HG03045 (cell line): ENCODE results near the gene SGSM1.
"Not testable (repeated sequence)": the region's sequence is repeated elsewhere in the genome, so short reads cannot be mapped to it uniquely, and the experiment has no call there.

Experiments
- ATAC-seq: cut with Tn5 transposase; IDR thresholded peaks from one replicate; pipeline ENCODE4 v1.9.1; 2021; ENCODE audit warnings: mild to moderate bottlenecking, moderate library complexity; ENCODE audit not compliant: unreplicated experiment

The SGSM1 gene

DNA sequence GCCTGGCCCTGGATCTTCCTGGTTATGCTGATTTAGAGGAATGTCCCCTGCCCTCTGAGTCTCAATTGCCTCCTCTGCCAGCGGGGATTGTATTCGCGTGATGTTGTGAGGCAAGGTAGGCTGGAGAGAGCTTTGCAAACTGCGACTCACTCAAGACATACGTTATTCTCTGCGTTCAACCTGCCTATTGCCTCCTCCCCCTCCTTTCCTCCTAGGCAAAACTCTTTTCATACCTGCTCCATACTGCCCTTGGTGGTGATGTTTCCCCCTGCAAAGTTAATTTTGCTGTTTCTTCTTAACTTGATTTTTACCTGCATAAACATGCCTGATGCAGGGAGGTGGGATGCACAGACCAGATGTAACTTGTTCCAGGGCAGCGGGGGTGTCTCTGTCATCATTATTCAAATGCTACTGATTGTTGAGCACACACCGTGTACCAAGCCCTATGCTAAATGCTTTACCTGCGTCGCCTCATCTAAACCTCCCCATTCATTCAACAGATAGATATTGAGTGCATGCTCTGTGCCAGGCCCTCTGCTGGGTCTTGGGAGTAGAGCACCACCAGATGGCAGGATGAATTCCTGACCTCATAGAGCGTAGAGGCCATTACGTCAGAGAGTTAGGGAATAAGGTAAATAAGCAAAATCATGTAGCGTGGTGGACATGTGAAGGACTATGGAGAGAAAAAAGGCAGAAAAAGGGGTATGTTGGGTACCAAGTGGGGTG lies 29.0 kb downstream of the SGSM1 start:
- no peak for ATAC-seq

DNA sequence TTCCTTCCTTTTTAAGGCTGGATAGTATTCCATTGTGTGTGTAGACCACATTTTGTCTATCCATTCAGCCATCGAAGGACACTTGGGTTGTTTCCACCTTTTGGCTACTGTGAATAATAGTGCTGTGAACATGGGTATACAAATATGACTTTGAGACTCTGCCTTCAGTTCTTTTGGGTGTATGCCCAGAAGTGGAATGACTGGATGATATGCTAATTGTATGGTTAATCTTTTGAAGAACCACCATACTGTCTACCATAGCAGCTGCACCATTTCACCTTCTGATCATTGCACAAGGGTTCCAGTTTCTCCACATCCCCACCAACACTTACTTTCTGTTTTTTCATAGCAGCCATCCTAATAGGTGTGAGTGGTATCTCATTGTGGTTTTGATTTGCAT lies 30.3 kb downstream of the SGSM1 start:
- ATAC-seq = no peak

DNA sequence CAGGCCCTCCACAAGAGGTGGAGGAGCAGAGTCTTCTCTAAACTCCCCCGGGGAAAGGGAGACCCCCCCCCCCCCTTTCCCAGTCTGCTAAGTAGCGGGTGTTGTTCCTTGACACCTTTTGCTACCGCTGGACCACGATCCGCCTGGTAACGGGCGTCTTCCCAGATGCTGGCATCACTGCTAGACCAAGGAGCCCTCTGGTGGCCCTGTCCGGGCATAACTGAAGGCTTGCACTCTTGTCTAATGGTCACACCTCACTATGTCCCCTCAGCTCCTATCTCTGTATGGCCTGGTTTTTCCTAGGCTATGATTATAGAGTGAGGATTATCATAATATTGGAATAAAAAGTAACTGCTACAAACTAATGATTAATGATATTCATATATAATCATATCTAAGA lies 31.5 kb downstream of the SGSM1 start:
- ATAC-seq = not testable (repeated sequence)

DNA sequence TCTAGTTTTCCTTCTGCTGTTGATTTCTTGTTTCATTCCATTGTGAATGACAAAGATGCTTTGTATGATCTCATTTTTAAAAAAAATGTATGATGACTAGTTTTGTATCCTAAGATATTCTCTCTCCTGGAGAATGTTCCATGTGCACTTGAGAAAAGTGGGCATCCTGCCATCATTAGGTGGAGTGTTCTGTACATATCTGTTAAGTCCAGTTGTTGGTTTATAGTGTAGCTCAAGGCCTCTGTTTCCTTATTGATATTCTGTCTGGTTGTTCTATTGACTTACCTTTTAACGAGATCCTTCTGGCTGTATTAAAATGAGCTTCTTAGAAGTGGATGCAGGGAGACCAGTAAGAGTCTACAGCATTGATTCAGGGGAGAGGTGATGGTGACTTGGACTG lies 35.2 kb downstream of the SGSM1 start:
- no peak for ATAC-seq

DNA sequence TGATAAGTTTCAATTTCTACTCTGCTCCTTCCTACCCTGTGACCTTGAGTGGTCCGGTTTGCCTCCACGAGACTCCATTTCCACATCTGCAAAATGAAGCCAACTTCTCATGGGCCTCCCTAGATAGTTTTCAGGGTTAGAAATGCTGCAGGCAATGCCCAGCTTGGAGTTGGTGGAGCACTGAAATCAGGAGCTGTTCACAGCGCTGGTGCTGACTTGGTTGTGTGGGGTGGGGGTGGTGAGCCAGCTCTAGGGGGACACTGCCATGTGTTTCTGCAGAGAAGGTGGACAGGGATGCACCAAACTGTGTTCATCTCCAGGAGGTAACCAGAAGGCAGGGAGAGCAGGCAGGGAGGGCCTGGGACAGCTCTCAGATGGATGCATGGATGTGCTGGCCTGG lies 37.0 kb downstream of the SGSM1 start:
- ATAC-seq = no peak

DNA sequence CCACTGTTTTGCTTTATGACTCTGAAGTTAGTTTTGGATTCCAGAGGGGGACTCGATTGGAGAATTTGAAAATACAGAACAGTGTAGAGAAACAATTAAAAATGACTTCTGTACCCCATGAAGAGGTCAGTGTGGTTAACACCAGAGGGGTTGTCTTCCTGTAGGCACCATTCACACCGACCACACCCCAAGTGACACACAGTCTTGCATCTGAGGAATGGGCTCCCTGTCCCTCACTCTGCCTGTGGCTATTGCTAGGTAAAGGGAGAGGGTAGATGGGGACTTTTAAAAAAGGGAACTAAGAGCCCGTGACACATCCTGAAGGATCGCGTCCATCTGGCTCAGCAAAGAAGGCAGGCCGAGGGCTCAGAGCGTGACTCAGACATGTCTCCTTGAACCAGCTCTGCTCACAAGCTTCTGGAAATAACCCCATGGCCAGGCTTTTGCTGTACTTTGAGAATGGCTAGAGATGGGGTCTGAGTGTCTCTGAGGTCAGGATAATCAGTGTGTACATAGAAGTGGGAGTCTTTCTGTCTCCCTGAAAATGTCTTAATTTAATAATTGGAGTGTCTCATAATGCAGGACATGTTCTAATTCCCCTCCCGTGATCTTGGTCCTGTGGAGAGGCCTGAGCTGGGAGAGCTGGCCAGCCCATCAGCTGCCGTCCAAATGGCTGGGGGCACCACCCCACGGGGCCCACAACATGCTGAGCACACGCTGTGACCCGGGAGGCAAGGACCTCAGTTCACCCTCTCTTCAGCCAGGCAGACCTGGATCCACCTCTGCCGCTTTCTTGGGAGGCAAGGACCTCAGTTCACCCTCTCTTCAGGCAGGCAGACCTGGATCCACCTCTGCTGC lies 39.3 kb downstream of the SGSM1 start:
- no peak for ATAC-seq

DNA sequence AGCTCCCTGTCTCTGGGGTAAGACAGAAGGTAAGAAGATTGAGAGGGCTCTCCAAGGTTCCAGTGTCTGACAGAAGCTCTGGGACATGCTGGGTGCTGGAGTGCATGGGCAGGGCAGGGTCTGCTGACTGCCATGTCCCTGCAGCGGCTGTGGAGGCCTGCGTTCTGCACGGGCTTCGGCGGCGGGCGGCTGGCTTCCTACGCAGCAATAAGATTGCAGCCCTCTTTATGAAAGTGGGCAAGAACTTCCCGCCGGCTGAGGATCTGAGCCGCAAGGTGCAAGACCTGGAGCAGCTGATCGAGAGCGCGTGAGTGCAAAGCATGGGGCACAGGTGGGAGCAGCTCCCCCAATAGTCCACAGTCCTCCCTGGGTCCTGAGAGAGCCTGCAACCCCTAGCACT lies 41.5 kb downstream of the SGSM1 start:
- no peak for ATAC-seq

DNA sequence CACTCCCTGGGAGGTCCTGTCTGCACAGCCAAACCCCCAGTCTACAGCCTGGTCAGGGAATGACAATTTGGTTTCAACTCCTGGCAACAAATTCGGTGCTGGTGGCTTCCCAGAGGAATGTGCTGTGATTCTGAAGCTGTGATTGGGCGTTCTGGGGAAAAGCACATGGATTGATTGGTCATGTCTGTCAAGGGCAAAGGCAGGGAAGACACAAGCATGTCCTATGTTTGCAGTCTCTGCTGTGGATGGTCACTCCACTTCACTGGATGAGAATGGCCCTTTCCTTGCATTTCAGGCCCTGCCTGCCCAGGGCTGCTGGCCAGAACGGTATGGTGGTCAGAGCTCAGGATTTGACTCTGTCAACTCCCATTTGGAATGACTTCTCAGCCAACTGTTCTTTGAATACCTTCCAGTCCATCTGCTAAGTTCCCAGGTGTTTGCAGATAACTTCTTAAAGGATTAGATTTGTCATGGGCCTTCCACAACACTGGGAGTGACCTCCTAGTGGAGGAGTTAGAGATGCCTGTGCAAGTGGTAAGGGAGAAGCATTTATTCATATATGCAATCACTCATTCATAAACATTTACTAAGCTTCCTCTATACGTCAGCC lies 42.7 kb downstream of the SGSM1 start:
- no peak for ATAC-seq

DNA sequence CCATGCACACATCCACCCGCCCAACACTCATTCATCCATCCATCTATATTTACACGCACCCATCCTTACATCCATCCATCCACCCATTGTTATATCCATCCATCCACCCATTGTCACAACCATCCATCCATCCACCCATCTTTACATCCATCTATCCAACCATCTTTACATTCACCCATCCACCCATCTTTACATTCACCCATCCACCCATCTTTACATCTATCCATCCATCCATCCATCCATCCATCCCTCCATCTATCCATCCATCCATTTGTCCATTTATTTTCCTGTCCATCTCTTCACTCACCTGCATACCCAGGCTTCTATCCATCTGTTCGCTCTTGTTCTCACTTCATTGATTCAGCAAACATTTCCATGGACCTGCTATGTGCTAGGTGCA lies 49.8 kb downstream of the SGSM1 start:
- ATAC-seq = no peak

DNA sequence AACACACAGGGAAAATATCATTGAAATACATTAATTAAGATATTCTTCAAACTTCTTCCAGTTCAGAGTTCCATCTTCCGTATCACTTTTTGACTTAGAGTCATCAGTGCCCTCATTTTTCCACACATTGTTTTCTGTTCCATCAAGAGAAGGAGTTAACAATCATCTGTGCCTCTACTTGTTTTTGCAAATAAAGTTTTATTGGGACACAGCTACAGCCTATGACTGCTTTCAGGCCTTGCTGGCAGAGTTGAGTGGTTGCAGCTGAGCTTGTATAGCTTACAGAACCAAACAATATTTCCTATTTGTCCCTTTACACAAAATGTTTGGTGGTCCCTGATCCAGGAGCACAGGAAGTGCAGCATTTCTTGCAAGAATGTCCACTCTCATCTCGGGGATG lies 51.6 kb downstream of the SGSM1 start:
- ATAC-seq = no peak

DNA sequence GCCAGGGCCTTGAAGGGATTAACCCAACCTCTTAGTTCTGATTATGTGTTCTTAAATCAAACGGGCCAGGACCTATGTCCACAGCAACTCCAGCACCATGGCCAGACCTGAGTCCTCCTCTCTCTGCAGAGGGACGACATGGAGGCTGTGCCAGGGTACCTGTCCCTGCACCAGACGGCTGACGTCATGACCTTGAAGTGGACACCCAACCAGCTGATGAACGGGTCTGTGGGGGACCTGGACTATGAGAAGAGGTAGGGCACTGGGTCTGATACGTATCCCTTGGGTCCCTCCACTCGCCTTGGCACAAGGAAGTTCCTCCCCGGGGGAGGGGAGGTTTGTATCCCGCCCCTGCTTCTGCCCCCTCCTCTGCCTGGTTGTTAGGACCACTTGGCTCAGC lies 53.6 kb downstream of the SGSM1 start:
- ATAC-seq = no peak

DNA sequence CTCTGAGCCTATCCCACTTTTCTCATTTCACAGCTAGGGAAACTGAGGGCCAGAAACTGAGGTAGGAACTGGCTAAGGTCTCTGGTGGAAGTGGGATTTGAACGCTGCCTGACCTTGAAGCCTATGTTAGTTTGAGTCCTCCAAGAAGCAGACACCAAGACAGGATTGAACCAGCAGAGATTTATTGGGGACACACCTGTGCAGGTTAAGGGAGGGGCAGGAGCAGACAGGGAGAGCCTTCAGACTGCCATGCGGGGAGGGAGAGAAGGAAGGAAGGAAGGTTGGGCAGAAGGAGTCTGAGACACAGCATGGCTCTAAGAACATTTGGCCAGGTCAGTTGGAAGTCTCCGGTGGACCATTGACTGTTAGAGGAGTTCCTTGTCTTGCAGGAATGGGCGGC lies 59.5 kb downstream of the SGSM1 start:
- ATAC-seq = no peak

DNA sequence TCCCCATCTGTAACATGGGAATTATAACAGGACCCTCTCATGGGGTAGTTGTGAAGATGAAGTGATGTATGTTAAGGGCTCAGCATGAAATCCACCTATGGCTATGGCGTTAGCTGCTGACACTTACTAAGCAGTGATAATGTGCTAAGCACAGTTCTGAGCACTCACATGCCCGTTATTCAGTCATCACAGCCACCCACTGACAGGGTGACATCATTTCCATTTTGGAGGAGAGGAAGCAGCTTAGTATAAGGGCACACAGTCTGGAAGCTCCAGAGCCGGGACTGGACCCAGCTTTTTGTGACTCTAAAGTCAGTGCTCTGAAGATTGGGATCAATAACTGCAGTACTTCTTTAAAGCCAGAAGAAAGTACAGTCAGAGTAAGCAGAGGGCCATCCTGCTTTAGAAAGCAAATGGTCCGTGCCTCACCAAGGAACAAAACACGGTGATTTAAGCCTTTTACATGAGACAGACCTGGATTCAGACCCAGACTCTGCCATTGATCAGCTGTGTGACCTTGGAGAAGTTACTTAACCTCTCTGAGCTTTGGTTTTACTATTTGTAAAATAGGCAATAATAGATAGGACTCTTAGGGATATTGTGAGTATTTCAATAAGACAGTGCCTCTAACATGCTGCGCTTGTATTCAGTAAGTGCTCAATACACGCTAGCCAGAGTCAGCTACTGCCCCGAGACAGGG lies 61.5 kb downstream of the SGSM1 start:
- no peak for ATAC-seq

DNA sequence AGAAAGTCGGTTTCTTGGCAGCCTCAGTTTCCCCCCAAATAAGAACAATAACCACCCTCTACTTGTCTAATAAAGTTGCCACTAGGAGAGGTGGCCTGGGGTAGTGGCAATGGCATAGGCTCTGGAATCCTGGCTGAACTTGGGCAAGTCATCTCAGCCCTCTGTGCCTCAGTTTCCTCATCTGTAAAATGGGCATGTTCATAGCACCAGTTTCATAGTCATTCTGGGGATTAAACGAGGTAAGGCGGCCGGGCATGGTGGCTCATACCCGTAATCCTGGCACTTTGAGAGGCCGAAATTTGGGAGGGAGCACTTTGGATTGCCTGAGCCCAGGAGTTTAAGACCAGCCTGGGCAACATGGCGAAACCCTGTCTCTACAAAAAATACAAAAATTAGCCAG lies 63.0 kb downstream of the SGSM1 start:
- ATAC-seq = no peak

DNA sequence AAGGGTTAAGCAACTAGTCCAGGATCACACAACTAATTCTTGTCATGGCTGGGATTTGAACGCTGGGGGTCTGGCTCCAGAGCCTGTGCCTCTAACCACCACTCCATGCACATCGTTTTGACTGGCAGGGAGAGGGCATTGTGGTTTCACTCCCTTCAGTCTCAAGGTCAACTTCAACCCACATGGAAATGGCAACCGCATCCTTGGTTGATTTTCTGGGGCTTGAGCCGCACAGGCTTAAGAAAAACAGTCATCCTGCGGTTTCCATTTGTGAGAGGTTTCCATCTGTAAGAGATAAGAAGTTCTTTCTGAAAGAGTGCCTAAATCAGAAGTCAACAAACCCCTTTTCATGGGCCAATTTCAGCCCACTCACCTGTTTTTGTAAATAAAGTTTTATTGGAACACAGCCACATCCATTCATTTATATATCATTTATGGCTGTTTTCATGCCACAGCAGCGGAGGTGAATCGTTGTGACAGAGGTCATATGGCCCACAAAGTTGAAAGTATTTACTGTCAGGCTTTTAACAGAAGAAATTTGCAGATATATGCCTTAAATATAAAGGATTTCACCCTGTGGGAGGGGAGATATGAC lies 65.7 kb downstream of the SGSM1 start:
- ATAC-seq = no peak

DNA sequence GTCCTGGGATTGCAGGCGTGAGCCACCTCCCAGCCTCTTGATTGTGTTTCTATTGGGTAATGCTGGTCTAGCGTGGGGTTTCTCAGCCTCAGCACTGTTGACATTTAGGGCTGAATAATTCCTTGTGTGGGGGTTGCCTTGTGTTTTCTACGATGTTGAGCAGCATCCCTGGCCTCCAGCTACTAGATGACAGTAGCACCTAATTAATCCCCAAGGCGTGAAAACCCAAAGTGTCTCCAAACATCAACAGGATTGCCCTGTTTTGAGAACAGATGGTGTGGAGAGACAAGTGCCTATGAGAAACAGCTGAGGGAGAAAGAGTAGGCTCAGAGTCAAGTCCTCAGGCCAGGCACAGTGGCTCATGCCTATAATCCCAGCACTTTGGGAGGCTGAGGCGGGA lies 67.2 kb downstream of the SGSM1 start:
- ATAC-seq = no peak

DNA sequence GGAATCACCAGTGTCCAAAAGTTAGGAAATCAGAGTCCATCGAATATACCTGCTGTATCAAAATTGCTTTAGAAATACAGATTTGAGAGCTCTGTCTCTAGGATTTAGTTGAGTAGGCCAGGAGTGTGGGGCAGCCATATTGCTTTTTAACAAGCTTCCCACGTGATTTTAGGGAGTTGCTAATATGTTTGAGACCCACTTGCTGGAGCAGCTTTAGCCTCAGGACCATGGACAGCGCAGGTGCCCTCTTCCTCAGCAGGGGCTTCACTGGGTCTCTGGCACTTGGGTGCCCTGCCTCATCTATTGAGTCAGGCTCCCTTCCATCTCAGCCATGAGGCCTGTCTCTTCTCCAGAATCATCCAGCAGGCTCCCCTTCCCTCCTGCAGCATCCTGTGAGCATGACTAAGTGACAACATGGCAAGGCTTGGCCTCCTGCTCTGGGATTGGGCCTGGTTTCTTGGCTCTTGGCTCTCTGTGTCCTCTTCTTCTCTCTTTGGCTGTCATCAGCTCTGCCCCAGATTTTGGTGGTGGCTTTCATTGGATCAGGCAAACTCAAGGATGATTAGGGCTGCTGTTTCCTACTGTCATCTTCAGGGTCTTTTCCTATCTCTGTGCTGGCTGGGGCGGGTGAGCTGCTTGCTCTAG lies 70.0 kb downstream of the SGSM1 start:
- ATAC-seq = no peak

DNA sequence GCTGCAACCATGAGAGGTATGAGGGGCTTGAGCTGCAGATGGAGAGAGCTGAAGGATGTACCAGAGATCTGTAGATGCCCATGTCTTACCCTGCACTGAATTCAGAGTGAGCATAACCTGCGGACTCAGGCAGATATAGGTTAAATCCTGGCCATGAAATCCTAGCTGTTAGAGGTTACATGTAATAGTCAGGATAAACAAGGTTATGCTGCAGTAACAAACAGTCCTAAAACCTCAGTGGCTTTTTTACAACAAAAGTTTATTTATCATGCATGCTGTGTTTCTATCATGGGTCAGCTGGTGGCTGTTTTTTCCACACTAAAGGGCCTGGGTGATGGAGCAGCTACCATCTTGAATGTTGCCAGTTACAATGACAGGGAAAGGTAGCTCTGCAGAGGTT lies 70.7 kb downstream of the SGSM1 start:
- no peak for ATAC-seq

DNA sequence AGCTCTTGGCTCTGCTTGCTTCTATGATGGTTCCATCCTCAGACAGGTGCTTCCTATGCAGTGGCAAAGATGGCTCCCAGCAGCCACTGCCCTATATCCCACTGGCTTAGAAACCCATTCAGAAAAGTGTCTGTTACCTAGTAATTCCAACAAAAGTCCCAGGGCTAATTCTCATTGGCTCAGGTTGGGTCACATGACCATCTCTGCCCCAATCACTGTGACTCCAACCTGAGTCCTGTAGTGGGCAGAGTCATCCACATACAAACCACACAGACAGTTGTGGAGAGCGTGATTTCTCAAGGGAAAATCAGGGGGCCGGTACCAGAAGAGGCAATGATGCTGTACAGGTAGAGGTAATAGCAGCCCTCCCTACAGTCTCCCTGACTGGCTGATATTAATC lies 73.0 kb downstream of the SGSM1 start:
- ATAC-seq = no peak

DNA sequence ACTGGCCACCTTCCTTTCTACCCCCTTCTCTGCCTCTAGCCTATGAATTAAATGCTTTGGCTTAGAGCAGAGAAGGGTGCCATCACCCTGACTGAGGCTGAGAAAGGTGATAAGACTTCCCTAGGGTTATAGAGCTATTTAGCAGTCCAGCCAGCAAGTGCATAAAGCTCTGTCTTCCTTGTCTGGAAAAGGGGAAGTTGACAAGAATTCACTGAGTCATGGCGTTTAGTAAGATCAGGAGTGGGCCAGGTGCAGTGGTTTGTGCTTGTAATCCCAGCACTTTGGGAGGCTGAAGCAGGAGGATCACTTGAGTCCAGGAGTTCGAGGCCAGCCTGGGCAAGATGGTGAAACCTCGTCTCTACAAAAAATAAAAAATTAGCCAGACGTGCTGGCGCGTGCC lies 77.4 kb downstream of the SGSM1 start:
- no peak for ATAC-seq

DNA sequence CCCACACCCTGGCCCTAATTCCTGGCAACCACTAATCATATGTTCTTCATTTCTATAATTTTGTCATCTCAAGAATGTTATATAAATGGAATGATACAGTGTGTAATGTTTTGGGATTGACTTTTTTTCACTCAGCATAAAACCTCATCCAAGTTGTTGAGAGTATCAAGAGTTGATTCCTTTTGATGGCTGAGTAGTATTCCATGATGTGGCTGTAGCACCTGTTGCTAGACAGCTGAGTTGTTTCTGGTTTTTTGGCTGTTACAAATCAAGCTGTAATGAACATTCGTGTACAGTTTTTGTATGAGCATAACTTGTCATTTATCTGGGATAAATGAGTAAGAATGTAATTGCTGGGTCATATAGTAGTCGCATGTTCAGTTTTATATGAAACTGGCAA lies 81.2 kb downstream of the SGSM1 start:
- no peak for ATAC-seq
